K562 (cell line): ENCODE results near the gene AKAP6. TPM values are rescaled to one million over a fixed set of nuclear protein-coding genes. Genes with fewer than 3 reads are reported as not detected.

Experiments
- ATAC-seq: fragments of 200-7000 bp; cut with Tn5 transposase; 3 replicates; pipeline ENCODE4 v1.9.1; 2020; ENCODE audit warnings: moderate library complexity
- BruUV-seq: library from RNA; stranded (reverse); fragments of 400-500 nt; replicated peaks from 2 replicates; lab custom pipeline; 2021; lab: Mats Ljungman, UMichigan
- CTCF ChIA-PET: fragments of 300-600 bp; formaldehyde crosslinking; extraction: SDS; loops from one replicate; lab custom pipeline; 2021; ENCODE audit warnings: low intra/inter-chr PET ratio; lab: Yijun Ruan, JAX
- POLR2A ChIA-PET: fragments of 300-600, 350-650 bp; sonication (Branson Sonifier 250); formaldehyde crosslinking; extraction: SDS; loops from one replicate; lab custom pipeline; 2021; ENCODE audit warnings: antibody characterized with exemption, inconsistent platforms; lab: Yijun Ruan, JAX
- DNase-seq, 4 experiments: peaks; one replicate each; pipeline versions ENCODE4 v3.0.0 to v3.0.0-alpha.2; 2011 to 2018; ENCODE audit warnings: low spot score in 3 of 4, mixed read lengths in 3 of 4; ENCODE audit errors: extremely low read depth in 1 of 4
- FAIRE-seq: peaks from 2 replicates; lab custom pipeline; 2011; peaks lifted over from hg19 to GRCh38; lab: Jason Lieb, UNC
- H2AFZ ChIP-seq: 2 replicates; pipeline ENCODE4 v1.6.0; 2011; ENCODE audit warnings: low read depth, low read length, control low read depth, inconsistent platforms
- H3K27ac ChIP-seq: fragments of 200-600 bp; 3 replicates; pipeline ENCODE4 v1.8.0; 2011; ENCODE audit warnings: low read depth, mild to moderate bottlenecking, control low read depth, inconsistent platforms, low read length, moderate library complexity, mixed read lengths; ENCODE audit errors: extremely low read depth
- H3K27me3 ChIP-seq, 2 experiments: fragments of 300-600 bp in 1 of 2; 2 replicates in 1 of 2; 3 replicates in 1 of 2; pipeline versions ENCODE4 v1.6.0 to v1.8.0; 2011; ENCODE audit warnings: inconsistent platforms in 2 of 2, low read length in 2 of 2, mild to moderate bottlenecking in 1 of 2, mixed read lengths in 1 of 2, moderate library complexity in 1 of 2; ENCODE audit not compliant: control insufficient read depth in 2 of 2, insufficient read depth in 2 of 2
- H3K36me3 ChIP-seq: fragments of 300-600 bp; 3 replicates; pipeline ENCODE4 v1.8.0; 2011; ENCODE audit warnings: mild to moderate bottlenecking, low read length, inconsistent platforms; ENCODE audit not compliant: control insufficient read depth, insufficient read depth
- H3K4me1 ChIP-seq, 2 experiments: fragments of 200-600 bp in 1 of 2; replicated peaks in 1 of 2; 2 replicates in 1 of 2; 3 replicates in 1 of 2; pipeline versions ENCODE4 v1.5.1 to v1.8.0; 2011; ENCODE audit warnings: inconsistent platforms in 2 of 2, low read length in 2 of 2, mild to moderate bottlenecking in 1 of 2, mixed read lengths in 1 of 2, moderate library complexity in 1 of 2; ENCODE audit not compliant: control insufficient read depth in 2 of 2, insufficient read depth in 2 of 2
- H3K4me2 ChIP-seq: 2 replicates; pipeline ENCODE4 v1.6.1; 2011; ENCODE audit warnings: low read length, control low read depth, inconsistent platforms, mixed read lengths; ENCODE audit not compliant: insufficient read depth
- H3K4me3 ChIP-seq: fragments of 200-600 bp; sonication (generic), shearing (Covaris generic); 2 replicates; pipeline ENCODE4 v1.5.1; 2016; ENCODE audit warnings: control low read depth, inconsistent platforms
- H3K79me2 ChIP-seq: fragments of 200-600 bp; 3 replicates; pipeline ENCODE4 v1.8.0; 2011; ENCODE audit warnings: low read length, inconsistent platforms; ENCODE audit not compliant: control insufficient read depth, insufficient read depth
- H3K9ac ChIP-seq, 2 experiments: 2 replicates each; pipeline versions ENCODE4 v1.6.0 to v1.6.1; 2011; ENCODE audit warnings: low read depth in 2 of 2, low read length in 2 of 2, control low read depth in 1 of 2, inconsistent platforms in 1 of 2, mild to moderate bottlenecking in 1 of 2, mixed read lengths in 1 of 2; ENCODE audit not compliant: insufficient read depth in 1 of 2
- H3K9me1 ChIP-seq: one replicate; pipeline ENCODE4 v1.6.0; 2011; ENCODE audit warnings: inconsistent platforms, mild to moderate bottlenecking, low read length, moderate library complexity; ENCODE audit not compliant: control insufficient read depth, insufficient read depth
- H3K9me3 ChIP-seq: replicated peaks from 2 replicates; pipeline ENCODE4 v1.5.1; 2011; ENCODE audit warnings: low read depth, low read length, inconsistent platforms; ENCODE audit not compliant: control insufficient read depth, insufficient read depth
- H4K20me1 ChIP-seq: replicated peaks from 2 replicates; pipeline ENCODE4 v1.6.1; 2011; ENCODE audit warnings: low read length, inconsistent platforms, mixed read lengths; ENCODE audit not compliant: control insufficient read depth, insufficient read depth
- HOXB6 ChIP-seq: fragments of 250-450 bp; sonication (Bioruptor Pico); IDR thresholded peaks from 2 replicates; pipeline ENCODE4 v1.5.1; 2022; ENCODE audit warnings: mild to moderate bottlenecking, borderline replicate concordance
- NCOA1 ChIP-seq: fragments of 450-650 bp; IDR thresholded peaks from 2 replicates; pipeline ENCODE4 v1.6.1; 2016; ENCODE audit warnings: low read depth
- PML ChIP-seq: IDR thresholded peaks from 2 replicates; pipeline ENCODE4 v1.6.1; 2012; ENCODE audit warnings: low read length, inconsistent platforms
- RB1 ChIP-seq: fragments of 450-650 bp; IDR thresholded peaks from 2 replicates; pipeline ENCODE4 v1.6.1; 2017; ENCODE audit warnings: low read depth, mild to moderate bottlenecking
- SPI1 ChIP-seq: IDR thresholded peaks from 2 replicates; pipeline ENCODE4 v1.6.1; 2011; ENCODE audit warnings: low read depth, low read length, control low read depth, borderline replicate concordance
- TFAM ChIP-seq: fragments of 250-450 bp; sonication (Bioruptor Pico); conservative IDR thresholded peaks from 2 replicates; pipeline ENCODE4 v1.5.0; 2021; ENCODE audit warnings: mild to moderate bottlenecking, moderate library complexity
- ZFP1 ChIP-seq: fragments of 450-650 bp; formaldehyde crosslinking; IDR thresholded peaks from 2 replicates; pipeline ENCODE4 v1.4.0; 2020; ENCODE audit warnings: mild to moderate bottlenecking, mixed read lengths
- ZNF217 ChIP-seq: sonication (generic); formaldehyde crosslinking; IDR thresholded peaks from 2 replicates; pipeline ENCODE4 v1.8.0; 2022; ENCODE audit warnings: mild to moderate bottlenecking, missing genetic modification reagents
- WGBS: fragments of 100-300 bp; shearing (Covaris generic); methylation state at CpG from one replicate; pipeline ENCODE4 v1.1.6; 2016; ENCODE audit warnings: low coverage, mixed read lengths; ENCODE audit not compliant: insufficient coverage; ENCODE audit errors: missing lambda C conversion rate; 5-methylcytosine and 5-hydroxymethylcytosine counted together
- in situ Hi-C: fragments of 300-500 bp; cut with MboI; formaldehyde crosslinking; loops from 4 replicates; pipeline ENCODE4 v1.15.0; 2018; ENCODE audit warnings: inconsistent platforms, mixed read lengths
- intact Hi-C: fragments of 100-400 bp; cut with micrococcal nuclease; formaldehyde crosslinking; loops from 2 replicates; pipeline ENCODE4 v1.14.2; 2022
- polyA plus RNA-seq, 8 experiments: library from polyadenylated mRNA; depleted of rRNA in 4 of 8; stranded (reverse) in 5 of 8; unstranded in 3 of 8; fragments of >200 nt; fragmentation: Nextera tagmentation in 2 of 8; fragmentation: Illumina TruSeq in 1 of 8; extraction: Ambion mirVana in 2 of 8; extraction: Trizol in 1 of 8; gene quantifications; 2 replicates each; pipeline versions ENCODE4 v1.2.1 to v1.2.3, GENCODE V29; 2011 to 2014; ENCODE audit warnings: inconsistent platforms in 1 of 8, missing spikeins in 1 of 8
- total RNA-seq, 7 experiments: library from RNA; depleted of rRNA in 6 of 7; stranded (reverse); fragments of >200 nt in 6 of 7; fragmentation: Illumina TruSeq in 2 of 7; extraction: Trizol in 2 of 7; gene quantifications; 2 replicates each; pipeline versions ENCODE4 v1.2.1 to v1.2.3, GENCODE V29; 2011 to 2021; ENCODE audit warnings: low replicate concordance in 1 of 7

The AKAP6 gene
- total and polyA plus RNA-seq, 9 of the 15 experiments (the other 6 are each of a cell fraction or from before 2014, with no cell fraction given): 0.03 to 1.7 (median 0.48) TPM

DNA sequence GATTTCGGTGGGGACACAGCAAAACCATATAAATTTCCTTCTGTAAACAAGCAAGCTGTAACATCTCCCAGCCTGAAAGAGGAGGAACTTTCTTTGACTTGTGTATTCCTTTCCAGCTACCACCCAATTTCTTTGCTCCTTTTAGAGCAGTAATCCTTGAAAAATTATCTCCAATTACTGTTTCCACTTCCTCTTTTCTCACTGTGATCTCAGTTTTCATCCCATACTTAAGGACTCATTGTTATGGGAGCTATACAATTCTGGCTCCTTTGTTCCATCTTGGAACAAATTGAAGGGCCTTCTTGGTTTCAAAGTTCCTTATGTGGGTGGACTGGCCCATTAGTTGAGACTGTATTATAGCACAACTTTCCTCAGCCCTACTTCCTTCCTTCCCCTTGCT lies 152.6 kb downstream of the AKAP6 start:
- no peak for ATAC-seq
- H2AFZ ChIP-seq: no peak overlapping the region
- in situ Hi-C loops: no loop called here
- no peak for DNase-seq
- POLR2A ChIA-PET: no interaction called here
- no peak overlapping the region for H3K4me3 ChIP-seq
- H3K4me1 ChIP-seq: no peaks in the 10 kb centered on the region
- no peaks in the 10 kb centered on the region for H3K79me2 ChIP-seq
- no peak overlapping the region for H3K9ac ChIP-seq
- no peak for FAIRE-seq
- H3K36me3 ChIP-seq: no peaks in the 10 kb centered on the region
- no peak overlapping the region for H3K27ac ChIP-seq
- no peaks in the 10 kb centered on the region for H4K20me1 ChIP-seq
- 0% methylated on average over 1 of the region's 1 CpG for WGBS
- H3K9me1 ChIP-seq: no peaks in the 10 kb centered on the region
- BruUV-seq: no TSS peak
- H3K4me2 ChIP-seq: no peak overlapping the region
- TF ChIP-seq PML (no peak), ZFP1 (CRISPR knock-in tag) (no peak), NCOA1 (no peak), TFAM (CRISPR knock-in tag) (no peak), RB1 (no peak), HOXB6 (CRISPR knock-in tag) (no peak), SPI1 (peak; percentile 87), ZNF217 (CRISPR knock-in tag) (no peak)
- TF ChIP-seq, all 486 proteins: peak for 1
- intact Hi-C loops: no loop called here
- H3K27me3 ChIP-seq: no peaks in the 10 kb centered on the region
- no peaks in the 10 kb centered on the region for H3K9me3 ChIP-seq
- CTCF ChIA-PET: no interaction called here
